Measurements from ENCODE around the gene KIAA1217.

GRCh38 chr10:24237801-24238395, 29.0 kb downstream of the KIAA1217 start:
- TF ChIP-seq ZBTB21 (tag by site-specific recombination; IDR thresholded peaks at IDR 0.05) (no peak), GLI4 (tag by site-specific recombination; IDR thresholded peaks at IDR 0.05) (no peak)
- TF ChIP-seq, protein P1, sequence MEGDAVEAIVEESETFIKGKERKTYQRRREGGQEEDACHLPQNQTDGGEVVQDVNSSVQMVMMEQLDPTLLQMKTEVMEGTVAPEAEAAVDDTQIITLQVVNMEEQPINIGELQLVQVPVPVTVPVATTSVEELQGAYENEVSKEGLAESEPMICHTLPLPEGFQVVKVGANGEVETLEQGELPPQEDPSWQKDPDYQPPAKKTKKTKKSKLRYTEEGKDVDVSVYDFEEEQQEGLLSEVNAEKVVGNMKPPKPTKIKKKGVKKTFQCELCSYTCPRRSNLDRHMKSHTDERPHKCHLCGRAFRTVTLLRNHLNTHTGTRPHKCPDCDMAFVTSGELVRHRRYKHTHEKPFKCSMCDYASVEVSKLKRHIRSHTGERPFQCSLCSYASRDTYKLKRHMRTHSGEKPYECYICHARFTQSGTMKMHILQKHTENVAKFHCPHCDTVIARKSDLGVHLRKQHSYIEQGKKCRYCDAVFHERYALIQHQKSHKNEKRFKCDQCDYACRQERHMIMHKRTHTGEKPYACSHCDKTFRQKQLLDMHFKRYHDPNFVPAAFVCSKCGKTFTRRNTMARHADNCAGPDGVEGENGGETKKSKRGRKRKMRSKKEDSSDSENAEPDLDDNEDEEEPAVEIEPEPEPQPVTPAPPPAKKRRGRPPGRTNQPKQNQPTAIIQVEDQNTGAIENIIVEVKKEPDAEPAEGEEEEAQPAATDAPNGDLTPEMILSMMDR (tag by site-specific recombination; IDR thresholded peaks at IDR 0.05) = no peak
